WTC11 (cell line): ENCODE results near the gene CFAP100. TPM values are rescaled to one million over a fixed set of nuclear protein-coding genes. Genes with fewer than 3 reads are reported as not detected.

Experiments used
- ATAC-seq: fragments of 200-7000 bp; cut with Tn5 transposase; 2 replicates; pipeline ENCODE4 v1.10.0; 2021; ENCODE audit warnings: mild to moderate bottlenecking, moderate library complexity
- CTCF ChIA-PET: fragments of 300-600 bp; sonication (Branson Sonifier 250); formaldehyde crosslinking; loops from one replicate; lab custom pipeline; 2021; ENCODE audit warnings: antibody characterized with exemption; lab: Charles Lee
- POLR2A ChIA-PET: fragments of 350-600 bp; sonication (Branson Sonifier 250); formaldehyde crosslinking; loops from one replicate; lab custom pipeline; 2021; ENCODE audit warnings: antibody characterized with exemption; lab: Charles Lee
- DNase-seq: peaks from one replicate; pipeline ENCODE4 v3.0.0; 2021; ENCODE audit warnings: low spot score
- H3K27ac Mint-ChIP-seq: 2 replicates; pipeline ENCODE4 v1.8.0; 2021; ENCODE audit warnings: mixed read lengths
- H3K27me3 Mint-ChIP-seq: 2 replicates; pipeline ENCODE4 v1.8.0; 2021; ENCODE audit warnings: low read depth, mild to moderate bottlenecking, moderate library complexity, mixed read lengths
- H3K36me3 Mint-ChIP-seq: 2 replicates; pipeline ENCODE4 v1.8.0; 2021; ENCODE audit warnings: mixed read lengths
- H3K4me1 Mint-ChIP-seq: 2 replicates; pipeline ENCODE4 v1.8.0; 2022; ENCODE audit warnings: mixed read lengths
- H3K4me3 Mint-ChIP-seq: 2 replicates; pipeline ENCODE4 v1.8.0; 2021; ENCODE audit warnings: mild to moderate bottlenecking, moderate library complexity, mixed read lengths
- H3K9me3 Mint-ChIP-seq: 2 replicates; pipeline ENCODE4 v1.8.0; 2021; ENCODE audit warnings: mixed read lengths
- CBFB ChIP-seq: sonication (generic); formaldehyde crosslinking; IDR thresholded peaks from 2 replicates; pipeline ENCODE4 v1.8.1; 2022; ENCODE audit warnings: mild to moderate bottlenecking, low read depth, missing genetic modification reagents
- CREM ChIP-seq: sonication (generic); formaldehyde crosslinking; IDR thresholded peaks from 2 replicates; pipeline ENCODE4 v1.8.1; 2022; ENCODE audit warnings: mild to moderate bottlenecking, missing genetic modification reagents, moderate library complexity
- E2F4 ChIP-seq: sonication (generic); formaldehyde crosslinking; IDR thresholded peaks from 2 replicates; pipeline ENCODE4 v1.8.1; 2022; ENCODE audit warnings: low read depth, mild to moderate bottlenecking, moderate library complexity, missing genetic modification reagents, borderline replicate concordance
- ERG ChIP-seq: fragments of 250-450 bp; sonication (Bioruptor Pico); IDR thresholded peaks from 2 replicates; pipeline ENCODE4 v1.8.0; 2021; ENCODE audit warnings: mild to moderate bottlenecking
- FOXP1 ChIP-seq: sonication (generic); formaldehyde crosslinking; IDR thresholded peaks from 2 replicates; pipeline ENCODE4 v1.8.0; 2022; ENCODE audit warnings: missing genetic modification reagents, mild to moderate bottlenecking, moderate library complexity, borderline replicate concordance
- FOXP4 ChIP-seq: sonication (generic); formaldehyde crosslinking; IDR thresholded peaks from 2 replicates; pipeline ENCODE4 v1.8.0; 2022; ENCODE audit warnings: mild to moderate bottlenecking, missing genetic modification reagents
- GABPB1 ChIP-seq: sonication (generic); formaldehyde crosslinking; IDR thresholded peaks from 2 replicates; pipeline ENCODE4 v1.8.1; 2023; ENCODE audit warnings: mild to moderate bottlenecking, missing genetic modification reagents
- GRHL2 ChIP-seq: fragments of 250-450 bp; sonication (Bioruptor Pico); IDR thresholded peaks from 2 replicates; pipeline ENCODE4 v1.8.0; 2022; ENCODE audit warnings: mild to moderate bottlenecking, moderate library complexity; ENCODE audit not compliant: insufficient replicate concordance, severe bottlenecking
- MYBL2 ChIP-seq: sonication (generic); formaldehyde crosslinking; IDR thresholded peaks from 2 replicates; pipeline ENCODE4 v1.8.1; 2023; ENCODE audit warnings: mild to moderate bottlenecking, moderate library complexity, missing genetic modification reagents
- NFYB ChIP-seq: sonication (generic); formaldehyde crosslinking; conservative IDR thresholded peaks from 2 replicates; pipeline ENCODE4 v1.8.0; 2022; ENCODE audit warnings: low read depth, missing genetic modification reagents
- STAT6 ChIP-seq: sonication (generic); formaldehyde crosslinking; conservative IDR thresholded peaks from 2 replicates; pipeline ENCODE4 v1.8.1; 2023; ENCODE audit warnings: mild to moderate bottlenecking, low read depth, missing genetic modification reagents, moderate library complexity
- TEAD4 ChIP-seq: sonication (generic); formaldehyde crosslinking; IDR thresholded peaks from 2 replicates; pipeline ENCODE4 v1.8.0; 2022; ENCODE audit warnings: mild to moderate bottlenecking, missing genetic modification reagents
- TP53 ChIP-seq: sonication (generic); formaldehyde crosslinking; IDR thresholded peaks from 2 replicates; pipeline ENCODE4 v1.8.1; 2023; ENCODE audit warnings: mild to moderate bottlenecking, missing genetic modification reagents
- total RNA-seq: library from RNA; stranded (reverse); gene quantifications from 3 replicates; pipeline ENCODE4 v1.2.3, GENCODE V29; 2021
- TF ChIP-seq, protein P1 (sequence below): sonication (generic); formaldehyde crosslinking; IDR thresholded peaks from 2 replicates; pipeline ENCODE4 v1.8.0; 2023; ENCODE audit warnings: missing genetic modification reagents, mild to moderate bottlenecking, borderline replicate concordance
- TF ChIP-seq, protein P2 (sequence below): sonication (generic); formaldehyde crosslinking; conservative IDR thresholded peaks from 2 replicates; pipeline ENCODE4 v1.8.1; 2022; ENCODE audit warnings: mild to moderate bottlenecking, missing genetic modification reagents
- TF ChIP-seq, protein P3 (sequence below): sonication (generic); formaldehyde crosslinking; IDR thresholded peaks from 2 replicates; pipeline ENCODE4 v1.8.1; 2023; ENCODE audit warnings: mild to moderate bottlenecking, missing genetic modification reagents
- TF ChIP-seq, protein P4 (sequence below): sonication (generic); formaldehyde crosslinking; IDR thresholded peaks from 2 replicates; pipeline ENCODE4 v1.8.0; 2022; ENCODE audit warnings: missing genetic modification reagents

Gene CFAP100
- total RNA-seq, 1 experiment from 2014 or later, result not detected

- Mint-ChIP-seq H3K9me3 (no peaks in the 10 kb centered on the region), H3K27ac (peak overlapping the region; percentile 19; the same call in 1 of the 2 replicates), H3K4me3 (no peak overlapping the region), H3K36me3 (peaks cover 66% of the 10 kb centered on the region), H3K4me1 (no peaks in the 10 kb centered on the region), H3K27me3 (no peaks in the 10 kb centered on the region)
- ChIA-PET POLR2A (interaction anchor here (1.2 kb wide), 1 partner anchor 18 kb away, joined by 4 read pairs; the partner anchor contains the start of gene ZXDC), CTCF (no interaction called here)
- no peak for TF ChIP-seq FOXP1 (CRISPR knock-in tag)
- TF ChIP-seq CREM (CRISPR knock-in tag), result no peak
- TF ChIP-seq, protein P1, sequence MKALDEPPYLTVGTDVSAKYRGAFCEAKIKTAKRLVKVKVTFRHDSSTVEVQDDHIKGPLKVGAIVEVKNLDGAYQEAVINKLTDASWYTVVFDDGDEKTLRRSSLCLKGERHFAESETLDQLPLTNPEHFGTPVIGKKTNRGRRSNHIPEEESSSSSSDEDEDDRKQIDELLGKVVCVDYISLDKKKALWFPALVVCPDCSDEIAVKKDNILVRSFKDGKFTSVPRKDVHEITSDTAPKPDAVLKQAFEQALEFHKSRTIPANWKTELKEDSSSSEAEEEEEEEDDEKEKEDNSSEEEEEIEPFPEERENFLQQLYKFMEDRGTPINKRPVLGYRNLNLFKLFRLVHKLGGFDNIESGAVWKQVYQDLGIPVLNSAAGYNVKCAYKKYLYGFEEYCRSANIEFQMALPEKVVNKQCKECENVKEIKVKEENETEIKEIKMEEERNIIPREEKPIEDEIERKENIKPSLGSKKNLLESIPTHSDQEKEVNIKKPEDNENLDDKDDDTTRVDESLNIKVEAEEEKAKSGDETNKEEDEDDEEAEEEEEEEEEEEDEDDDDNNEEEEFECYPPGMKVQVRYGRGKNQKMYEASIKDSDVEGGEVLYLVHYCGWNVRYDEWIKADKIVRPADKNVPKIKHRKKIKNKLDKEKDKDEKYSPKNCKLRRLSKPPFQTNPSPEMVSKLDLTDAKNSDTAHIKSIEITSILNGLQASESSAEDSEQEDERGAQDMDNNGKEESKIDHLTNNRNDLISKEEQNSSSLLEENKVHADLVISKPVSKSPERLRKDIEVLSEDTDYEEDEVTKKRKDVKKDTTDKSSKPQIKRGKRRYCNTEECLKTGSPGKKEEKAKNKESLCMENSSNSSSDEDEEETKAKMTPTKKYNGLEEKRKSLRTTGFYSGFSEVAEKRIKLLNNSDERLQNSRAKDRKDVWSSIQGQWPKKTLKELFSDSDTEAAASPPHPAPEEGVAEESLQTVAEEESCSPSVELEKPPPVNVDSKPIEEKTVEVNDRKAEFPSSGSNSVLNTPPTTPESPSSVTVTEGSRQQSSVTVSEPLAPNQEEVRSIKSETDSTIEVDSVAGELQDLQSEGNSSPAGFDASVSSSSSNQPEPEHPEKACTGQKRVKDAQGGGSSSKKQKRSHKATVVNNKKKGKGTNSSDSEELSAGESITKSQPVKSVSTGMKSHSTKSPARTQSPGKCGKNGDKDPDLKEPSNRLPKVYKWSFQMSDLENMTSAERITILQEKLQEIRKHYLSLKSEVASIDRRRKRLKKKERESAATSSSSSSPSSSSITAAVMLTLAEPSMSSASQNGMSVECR (CRISPR knock-in tag), result no peak
- no peak for TF ChIP-seq E2F4 (CRISPR knock-in tag)
- TF ChIP-seq FOXP4 (CRISPR knock-in tag), result no peak
- no peak for TF ChIP-seq TP53 (CRISPR knock-in tag)
- TF ChIP-seq GABPB1, result no peak
- TF ChIP-seq CBFB (CRISPR knock-in tag), result no peak
- TF ChIP-seq, protein P2, sequence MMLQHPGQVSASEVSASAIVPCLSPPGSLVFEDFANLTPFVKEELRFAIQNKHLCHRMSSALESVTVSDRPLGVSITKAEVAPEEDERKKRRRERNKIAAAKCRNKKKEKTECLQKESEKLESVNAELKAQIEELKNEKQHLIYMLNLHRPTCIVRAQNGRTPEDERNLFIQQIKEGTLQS (CRISPR knock-in tag), result no peak
- no peak for TF ChIP-seq ERG
- TF ChIP-seq, protein P3, sequence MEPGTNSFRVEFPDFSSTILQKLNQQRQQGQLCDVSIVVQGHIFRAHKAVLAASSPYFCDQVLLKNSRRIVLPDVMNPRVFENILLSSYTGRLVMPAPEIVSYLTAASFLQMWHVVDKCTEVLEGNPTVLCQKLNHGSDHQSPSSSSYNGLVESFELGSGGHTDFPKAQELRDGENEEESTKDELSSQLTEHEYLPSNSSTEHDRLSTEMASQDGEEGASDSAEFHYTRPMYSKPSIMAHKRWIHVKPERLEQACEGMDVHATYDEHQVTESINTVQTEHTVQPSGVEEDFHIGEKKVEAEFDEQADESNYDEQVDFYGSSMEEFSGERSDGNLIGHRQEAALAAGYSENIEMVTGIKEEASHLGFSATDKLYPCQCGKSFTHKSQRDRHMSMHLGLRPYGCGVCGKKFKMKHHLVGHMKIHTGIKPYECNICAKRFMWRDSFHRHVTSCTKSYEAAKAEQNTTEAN (CRISPR knock-in tag), result no peak
- no peak for TF ChIP-seq GRHL2 (CRISPR knock-in tag)
- no peak for TF ChIP-seq MYBL2
- no peak for TF ChIP-seq STAT6 (CRISPR knock-in tag)
- TF ChIP-seq, protein P4, sequence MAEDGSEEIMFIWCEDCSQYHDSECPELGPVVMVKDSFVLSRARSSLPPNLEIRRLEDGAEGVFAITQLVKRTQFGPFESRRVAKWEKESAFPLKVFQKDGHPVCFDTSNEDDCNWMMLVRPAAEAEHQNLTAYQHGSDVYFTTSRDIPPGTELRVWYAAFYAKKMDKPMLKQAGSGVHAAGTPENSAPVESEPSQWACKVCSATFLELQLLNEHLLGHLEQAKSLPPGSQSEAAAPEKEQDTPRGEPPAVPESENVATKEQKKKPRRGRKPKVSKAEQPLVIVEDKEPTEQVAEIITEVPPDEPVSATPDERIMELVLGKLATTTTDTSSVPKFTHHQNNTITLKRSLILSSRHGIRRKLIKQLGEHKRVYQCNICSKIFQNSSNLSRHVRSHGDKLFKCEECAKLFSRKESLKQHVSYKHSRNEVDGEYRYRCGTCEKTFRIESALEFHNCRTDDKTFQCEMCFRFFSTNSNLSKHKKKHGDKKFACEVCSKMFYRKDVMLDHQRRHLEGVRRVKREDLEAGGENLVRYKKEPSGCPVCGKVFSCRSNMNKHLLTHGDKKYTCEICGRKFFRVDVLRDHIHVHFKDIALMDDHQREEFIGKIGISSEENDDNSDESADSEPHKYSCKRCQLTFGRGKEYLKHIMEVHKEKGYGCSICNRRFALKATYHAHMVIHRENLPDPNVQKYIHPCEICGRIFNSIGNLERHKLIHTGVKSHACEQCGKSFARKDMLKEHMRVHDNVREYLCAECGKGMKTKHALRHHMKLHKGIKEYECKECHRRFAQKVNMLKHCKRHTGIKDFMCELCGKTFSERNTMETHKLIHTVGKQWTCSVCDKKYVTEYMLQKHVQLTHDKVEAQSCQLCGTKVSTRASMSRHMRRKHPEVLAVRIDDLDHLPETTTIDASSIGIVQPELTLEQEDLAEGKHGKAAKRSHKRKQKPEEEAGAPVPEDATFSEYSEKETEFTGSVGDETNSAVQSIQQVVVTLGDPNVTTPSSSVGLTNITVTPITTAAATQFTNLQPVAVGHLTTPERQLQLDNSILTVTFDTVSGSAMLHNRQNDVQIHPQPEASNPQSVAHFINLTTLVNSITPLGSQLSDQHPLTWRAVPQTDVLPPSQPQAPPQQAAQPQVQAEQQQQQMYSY (CRISPR knock-in tag), result no peak
- no peak for TF ChIP-seq TEAD4 (CRISPR knock-in tag)
- no peak for TF ChIP-seq NFYB (CRISPR knock-in tag)
- peak; percentile 5 for DNase-seq
- no peak for ATAC-seq
Measured at GRCh38 chr3:126456766-126457388, 62.2 kb downstream of the CFAP100 start.
